Measurements from ENCODE around the gene VIM. TPM values are rescaled to one million over a fixed set of nuclear protein-coding genes. Genes with fewer than 3 reads are reported as not detected.
A peak's percentile ranks its signal among the peaks of the same experiment; 100 is the strongest.

The VIM gene
- 6,235 TPM for total RNA-seq (ENCODE audit: unreplicated experiment)
- long read RNA-seq, transcript VIM-201 (9 exons, 1,868 nt), result major isoform, 12,161 of 12,636 reads
- long read RNA-seq, partial matches to known transcripts, result 139 of 12,636 reads
- long read RNA-seq, other reads (novel, unspliced or antisense), result 335 of 12,636 reads

- peak within 1 kb of the TSS; percentile 99 for H3K4me3 Mint-ChIP-seq (ENCODE audit: unreplicated experiment)
- H3K36me3 Mint-ChIP-seq (ENCODE audit: low read depth, unreplicated experiment), result peaks cover 38% of the 10 kb centered on the region
- H3K27ac Mint-ChIP-seq (ENCODE audit: unreplicated experiment), result peak within 1 kb of the TSS; percentile 99
- peaks cover 32% of the 10 kb centered on the region for H3K27me3 Mint-ChIP-seq (ENCODE audit: unreplicated experiment)
- H3K4me1 Mint-ChIP-seq (ENCODE audit: unreplicated experiment), result peaks cover 30% of the 10 kb centered on the region
- DNase-seq (ENCODE audit: low spot score), result peak; percentile 83
- TF ChIP-seq CTCF (IDR thresholded peaks at IDR 0.05; ENCODE audit: unreplicated experiment), result no peak
- H3K9me3 Mint-ChIP-seq (ENCODE audit: unreplicated experiment), result no peaks in the 10 kb centered on the region
Observed at GRCh38 chr10:17228091-17229015, at the start of gene VIM. VIM (plus strand) TSS chr10:17228241; CDS start chr10:17229423, 1,182 bp downstream.

GRCh38 chr10:17179002-17179401, 49.0 kb upstream of the VIM start:
- Mint-ChIP-seq H3K36me3 (ENCODE audit: low read depth, unreplicated experiment) (no peaks in the 10 kb centered on the region), H3K4me3 (ENCODE audit: unreplicated experiment) (no peak overlapping the region), H3K4me1 (ENCODE audit: unreplicated experiment) (peaks cover 4% of the 10 kb centered on the region), H3K27me3 (ENCODE audit: unreplicated experiment) (no peaks in the 10 kb centered on the region), H3K9me3 (ENCODE audit: unreplicated experiment) (no peaks in the 10 kb centered on the region), H3K27ac (ENCODE audit: unreplicated experiment) (no peak overlapping the region)
- TF ChIP-seq CTCF (IDR thresholded peaks at IDR 0.05; ENCODE audit: unreplicated experiment), result no peak
- no peak for DNase-seq (ENCODE audit: low spot score)

- Mint-ChIP-seq H3K9me3 (ENCODE audit: unreplicated experiment) (no peaks in the 10 kb centered on the region), H3K4me3 (ENCODE audit: unreplicated experiment) (no peak overlapping the region), H3K4me1 (ENCODE audit: unreplicated experiment) (no peaks in the 10 kb centered on the region), H3K27me3 (ENCODE audit: unreplicated experiment) (no peaks in the 10 kb centered on the region), H3K36me3 (ENCODE audit: low read depth, unreplicated experiment) (no peaks in the 10 kb centered on the region), H3K27ac (ENCODE audit: unreplicated experiment) (no peak overlapping the region)
- no peak for DNase-seq (ENCODE audit: low spot score)
- TF ChIP-seq CTCF (IDR thresholded peaks at IDR 0.05; ENCODE audit: unreplicated experiment), result no peak
Observed at GRCh38 chr10:17181110-17181509, 46.9 kb upstream of the VIM start.

GRCh38 chr10:17181751-17182150, 46.3 kb upstream of the VIM start:
- Mint-ChIP-seq H3K36me3 (ENCODE audit: low read depth, unreplicated experiment) (no peaks in the 10 kb centered on the region), H3K27ac (ENCODE audit: unreplicated experiment) (no peak overlapping the region), H3K4me3 (ENCODE audit: unreplicated experiment) (no peak overlapping the region), H3K9me3 (ENCODE audit: unreplicated experiment) (no peaks in the 10 kb centered on the region), H3K4me1 (ENCODE audit: unreplicated experiment) (no peaks in the 10 kb centered on the region), H3K27me3 (ENCODE audit: unreplicated experiment) (no peaks in the 10 kb centered on the region)
- no peak for TF ChIP-seq CTCF (IDR thresholded peaks at IDR 0.05; ENCODE audit: unreplicated experiment)
- no peak for DNase-seq (ENCODE audit: low spot score)

GRCh38 chr10:17183110-17183509, 44.9 kb upstream of the VIM start:
- Mint-ChIP-seq H3K4me3 (ENCODE audit: unreplicated experiment) (no peak overlapping the region), H3K4me1 (ENCODE audit: unreplicated experiment) (no peaks in the 10 kb centered on the region), H3K9me3 (ENCODE audit: unreplicated experiment) (no peaks in the 10 kb centered on the region), H3K27ac (ENCODE audit: unreplicated experiment) (no peak overlapping the region), H3K27me3 (ENCODE audit: unreplicated experiment) (no peaks in the 10 kb centered on the region), H3K36me3 (ENCODE audit: low read depth, unreplicated experiment) (no peaks in the 10 kb centered on the region)
- TF ChIP-seq CTCF (IDR thresholded peaks at IDR 0.05; ENCODE audit: unreplicated experiment), result peak; percentile 62
- no peak for DNase-seq (ENCODE audit: low spot score)
